DOHH2 (cell line): ENCODE data around the gene RAB3D.
"Not testable (repeated sequence)": the region's sequence is repeated elsewhere in the genome, so short reads cannot be mapped to it uniquely, and the experiment has no call there.

Source experiments
- H3F3A ChIP-seq: fragments of 200-600 bp; sonication (generic), shearing (Covaris generic); 2 replicates; pipeline ENCODE4 v1.6.0; 2016; ENCODE audit warnings: antibody characterized with exemption, mild to moderate bottlenecking; ENCODE audit not compliant: control insufficient read depth, insufficient read depth
- H3K27ac ChIP-seq: fragments of 200-600 bp; sonication (generic); 2 replicates; pipeline ENCODE4 v1.5.1; 2014; ENCODE audit warnings: low read depth, mild to moderate bottlenecking, low read length, moderate library complexity
- H3K27me3 ChIP-seq: fragments of 200-600 bp; sonication (generic); 2 replicates; pipeline ENCODE4 v1.6.1; 2014; ENCODE audit warnings: mild to moderate bottlenecking, low read length, mixed read lengths; ENCODE audit not compliant: control insufficient read depth
- H3K36me3 ChIP-seq: fragments of 200-600 bp; sonication (generic); 2 replicates; pipeline ENCODE4 v1.6.1; 2014; ENCODE audit warnings: mild to moderate bottlenecking, low read length, moderate library complexity, mixed read lengths; ENCODE audit not compliant: control insufficient read depth
- H3K4me1 ChIP-seq: fragments of 200-600 bp; sonication (generic); 2 replicates; pipeline ENCODE4 v1.6.1; 2014; ENCODE audit warnings: mild to moderate bottlenecking, low read length, mixed read lengths; ENCODE audit not compliant: control insufficient read depth
- H3K4me2 ChIP-seq: fragments of 200-600 bp; sonication (generic); 2 replicates; pipeline ENCODE4 v1.6.0; 2014; ENCODE audit warnings: mild to moderate bottlenecking, low read length, moderate library complexity
- H3K4me3 ChIP-seq: fragments of 200-600 bp; sonication (generic); 2 replicates; pipeline ENCODE4 v1.5.1; 2014; ENCODE audit warnings: mild to moderate bottlenecking, low read length, mixed read lengths
- H3K79me2 ChIP-seq: fragments of 200-600 bp; sonication (generic); 2 replicates; pipeline ENCODE4 v1.6.1; 2014; ENCODE audit warnings: mild to moderate bottlenecking, low read length, mixed read lengths; ENCODE audit not compliant: control insufficient read depth
- H3K9me2 ChIP-seq: fragments of 200-600 bp; sonication (generic); replicated peaks from 2 replicates; pipeline ENCODE4 v1.6.1; 2014; ENCODE audit warnings: mild to moderate bottlenecking, low read length, mixed read lengths; ENCODE audit not compliant: control insufficient read depth
- H3K9me3 ChIP-seq: fragments of 200-600 bp; sonication (generic); 2 replicates; pipeline ENCODE4 v1.6.1; 2014; ENCODE audit warnings: antibody characterized with exemption, low read length, mixed read lengths; ENCODE audit not compliant: control insufficient read depth, insufficient read depth
- H4K20me1 ChIP-seq: fragments of 200-600 bp; sonication (generic); 2 replicates; pipeline ENCODE4 v1.6.0; 2014; ENCODE audit warnings: low read depth, mild to moderate bottlenecking, antibody characterized with exemption, low read length, moderate library complexity; ENCODE audit not compliant: control insufficient read depth, insufficient read depth
- CTCF ChIP-seq: fragments of 200-600 bp; sonication (generic); IDR thresholded peaks from one replicate; pipeline ENCODE4 v1.5.1; 2014; ENCODE audit warnings: antibody characterized with exemption, mild to moderate bottlenecking, low read depth, low read length; ENCODE audit not compliant: poor library complexity, severe bottlenecking
- EZH2phosphoT487 ChIP-seq: fragments of 200-600 bp; sonication (generic); IDR thresholded peaks from 2 replicates; pipeline ENCODE4 v1.6.1; 2017; ENCODE audit warnings: borderline replicate concordance, mild to moderate bottlenecking, antibody characterized with exemption, low read length, moderate library complexity, mixed read lengths

Gene RAB3D

GRCh38 chr19:11337080-11337479, 2.4 kb downstream of the RAB3D start:
- Histone ChIP-seq H3K27me3 (no peaks in the 10 kb centered on the region), H3K4me2 (no peak overlapping the region), H3K4me3 (no peak overlapping the region), H3K36me3 (peaks cover 12% of the 10 kb centered on the region), H3K4me1 (peaks cover 16% of the 10 kb centered on the region), H3F3A (no peaks in the 10 kb centered on the region), H3K9me3 (no peaks in the 10 kb centered on the region), H4K20me1 (no peaks in the 10 kb centered on the region), H3K79me2 (no peaks in the 10 kb centered on the region), H3K27ac (no peak overlapping the region), H3K9me2 (no peaks in the 10 kb centered on the region)
- TF ChIP-seq EZH2phosphoT487 (no peak), CTCF (no peak)

GRCh38 chr19:11335449-11336146, 3.9 kb downstream of the RAB3D start:
- H3K9me2 ChIP-seq = no peaks in the 10 kb centered on the region
- H3K27me3 ChIP-seq = no peaks in the 10 kb centered on the region
- H3K4me3 ChIP-seq = no peak overlapping the region
- H3K4me2 ChIP-seq = no peak overlapping the region
- H4K20me1 ChIP-seq = no peaks in the 10 kb centered on the region
- no peaks in the 10 kb centered on the region for H3K79me2 ChIP-seq
- H3K36me3 ChIP-seq = peaks cover 4% of the 10 kb centered on the region
- no peak overlapping the region for H3K27ac ChIP-seq
- no peak for TF ChIP-seq EZH2phosphoT487
- no peak for TF ChIP-seq CTCF
- H3K4me1 ChIP-seq = peaks cover 16% of the 10 kb centered on the region
- H3F3A ChIP-seq = no peaks in the 10 kb centered on the region
- H3K9me3 ChIP-seq = no peaks in the 10 kb centered on the region

- not testable (repeated sequence) for H4K20me1 ChIP-seq, H3F3A ChIP-seq, H3K9me3 ChIP-seq, H3K27ac ChIP-seq, H3K27me3 ChIP-seq, H3K4me3 ChIP-seq, H3K4me1 ChIP-seq, H3K9me2 ChIP-seq, H3K36me3 ChIP-seq, H3K79me2 ChIP-seq, H3K4me2 ChIP-seq
These were observed 5.6 kb downstream of the RAB3D start for GRCh38 chr19:11333838-11334237.

- Histone ChIP-seq H3K36me3 (peaks cover 4% of the 10 kb centered on the region), H4K20me1 (no peaks in the 10 kb centered on the region), H3K27ac (no peak overlapping the region), H3K4me2 (no peak overlapping the region), H3K4me3 (no peak overlapping the region), H3K79me2 (no peaks in the 10 kb centered on the region), H3K4me1 (no peaks in the 10 kb centered on the region), H3K27me3 (no peaks in the 10 kb centered on the region), H3F3A (no peaks in the 10 kb centered on the region), H3K9me3 (no peaks in the 10 kb centered on the region), H3K9me2 (no peaks in the 10 kb centered on the region)
- TF ChIP-seq EZH2phosphoT487 = no peak
- no peak for TF ChIP-seq CTCF
These were observed 6.6 kb downstream of the RAB3D start for GRCh38 chr19:11332822-11333221.
